ENCODE measurements around the gene ERBB4.

The ERBB4 gene

DNA sequence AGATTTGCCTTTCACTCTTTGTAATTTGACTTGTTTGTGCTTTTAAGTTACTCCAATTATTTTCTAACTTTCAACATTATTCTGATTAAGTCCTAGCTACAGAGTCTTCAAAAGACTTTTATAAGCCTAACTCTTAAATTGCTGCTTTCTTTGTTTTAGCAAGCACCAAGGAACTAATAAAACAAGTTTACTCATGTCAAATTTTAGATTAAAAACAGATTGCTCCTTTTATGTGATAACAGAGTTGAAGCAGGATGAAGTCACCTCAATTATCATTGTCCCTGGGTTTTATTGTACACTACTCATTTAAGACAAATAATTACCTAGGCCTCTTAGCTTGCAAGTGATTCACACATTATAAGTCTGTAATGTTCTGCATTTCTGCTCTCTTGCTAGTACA lies 678.4 kb downstream of the ERBB4 start:
- no peak for TF ChIP-seq CTCF (IDR thresholded peaks at IDR 0.05)
- TF ChIP-seq ZFX (IDR thresholded peaks at IDR 0.05; ENCODE audit: borderline replicate concordance): no peak
- H3K27ac ChIP-seq: no peak overlapping the region

GRCh38 chr2:211854832-211855231 lies 683.8 kb downstream of the ERBB4 start:
- TF ChIP-seq CTCF (IDR thresholded peaks at IDR 0.05): no peak
- no peak for TF ChIP-seq ZFX (IDR thresholded peaks at IDR 0.05; ENCODE audit: borderline replicate concordance)
- no peak overlapping the region for H3K27ac ChIP-seq

GRCh38 chr2:211846714-211847113 lies 691.9 kb downstream of the ERBB4 start:
- TF ChIP-seq CTCF (IDR thresholded peaks at IDR 0.05) (no peak), ZFX (IDR thresholded peaks at IDR 0.05; ENCODE audit: borderline replicate concordance) (no peak)
- no peak overlapping the region for H3K27ac ChIP-seq

- no peak overlapping the region for H3K27ac ChIP-seq
- TF ChIP-seq CTCF (IDR thresholded peaks at IDR 0.05) (no peak), ZFX (IDR thresholded peaks at IDR 0.05; ENCODE audit: borderline replicate concordance) (no peak)
Measured at GRCh38 chr2:211846036-211846400, 692.6 kb downstream of the ERBB4 start.

GRCh38 chr2:211845338-211846035 lies 693.1 kb downstream of the ERBB4 start:
- H3K27ac ChIP-seq: no peak overlapping the region
- TF ChIP-seq ZFX (IDR thresholded peaks at IDR 0.05; ENCODE audit: borderline replicate concordance) (no peak), CTCF (IDR thresholded peaks at IDR 0.05) (no peak)

- TF ChIP-seq ZFX (IDR thresholded peaks at IDR 0.05; ENCODE audit: borderline replicate concordance) (no peak), CTCF (IDR thresholded peaks at IDR 0.05) (no peak)
- no peak overlapping the region for H3K27ac ChIP-seq
Measured at GRCh38 chr2:211837706-211838105, 700.9 kb downstream of the ERBB4 start.

DNA sequence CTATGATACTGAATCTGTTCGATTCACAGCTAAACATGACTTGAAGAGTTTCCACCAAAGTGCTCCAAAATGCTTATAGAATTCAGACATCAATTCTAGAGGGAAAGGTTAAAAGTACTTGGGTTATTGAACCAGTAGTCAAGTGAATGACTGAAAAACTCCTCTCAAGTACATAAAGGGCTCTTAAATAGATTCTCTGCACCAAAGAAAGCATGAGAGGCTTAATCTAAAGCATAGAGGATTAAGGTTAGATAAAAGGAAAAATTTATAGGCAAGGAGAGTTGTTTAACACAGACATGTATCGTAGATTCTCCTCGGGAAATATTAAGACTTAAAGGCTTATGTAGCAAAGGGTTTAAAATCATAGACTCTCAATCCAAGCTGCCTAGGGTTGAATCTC lies 701.4 kb downstream of the ERBB4 start:
- TF ChIP-seq CTCF (IDR thresholded peaks at IDR 0.05) (no peak), ZFX (IDR thresholded peaks at IDR 0.05; ENCODE audit: borderline replicate concordance) (no peak)
- no peak overlapping the region for H3K27ac ChIP-seq

All from 22Rv1 (cell line).